PC-3 (cell line): Measurements from ENCODE around the gene VEGFB. TPM values are rescaled to one million over a fixed set of nuclear protein-coding genes. Genes with fewer than 3 reads are reported as not detected.

ENCODE experiments used
- ATAC-seq: fragments of 200-7000 bp; cut with Tn5 transposase; 2 replicates; pipeline ENCODE4 v1.9.1; 2020; ENCODE audit warnings: mild to moderate bottlenecking, moderate library complexity
- BruUV-seq: library from RNA; stranded (reverse); fragments of 400-500 nt; replicated peaks from 2 replicates; lab custom pipeline; 2021; lab: Mats Ljungman, UMichigan
- CTCF ChIA-PET: fragments of 300-600 bp; sonication (Branson Sonifier 250); formaldehyde crosslinking; loops from one replicate; lab custom pipeline; 2022; ENCODE audit warnings: antibody characterized with exemption; lab: Charles Lee
- POLR2A ChIA-PET: fragments of 300-600 bp; sonication (Branson Sonifier 250); formaldehyde crosslinking; loops from one replicate; lab custom pipeline; 2022; ENCODE audit warnings: antibody characterized with exemption; ENCODE audit not compliant: unreplicated experiment; lab: Charles Lee
- DNase-seq: peaks from one replicate; pipeline ENCODE4 v3.0.0-alpha.2; 2015
- H2AFZ ChIP-seq: fragments of 300-600 bp; sonication (generic); 2 replicates; pipeline ENCODE4 v1.6.0; 2016; ENCODE audit warnings: antibody characterized with exemption, low read length
- H3F3A ChIP-seq: fragments of 300-600 bp; sonication (generic); one replicate; pipeline ENCODE4 v1.6.0; 2017; ENCODE audit warnings: antibody characterized with exemption, low read length, control low read depth, mild to moderate bottlenecking; ENCODE audit not compliant: unreplicated experiment
- H3K27ac ChIP-seq: fragments of 300-600 bp; sonication (generic); 2 replicates; pipeline ENCODE4 v1.5.1; 2016; ENCODE audit warnings: mild to moderate bottlenecking, low read length
- H3K27me3 ChIP-seq: fragments of 300-600 bp; sonication (generic); 2 replicates; pipeline ENCODE4 v1.6.1; 2016; ENCODE audit warnings: low read length, mixed read lengths
- H3K36me3 ChIP-seq: fragments of 300-600 bp; sonication (generic); 2 replicates; pipeline ENCODE4 v1.6.1; 2016; ENCODE audit warnings: low read depth, mixed run types, low read length, mixed read lengths
- H3K4me1 ChIP-seq: fragments of 300-600 bp; sonication (generic); 2 replicates; pipeline ENCODE4 v1.5.1; 2016; ENCODE audit warnings: low read length; ENCODE audit not compliant: insufficient read depth
- H3K4me2 ChIP-seq: fragments of 300-600 bp; sonication (generic); 2 replicates; pipeline ENCODE4 v1.6.0; 2016; ENCODE audit warnings: low read length
- H3K4me3 ChIP-seq: fragments of 300-600 bp; sonication (generic); 2 replicates; pipeline ENCODE4 v1.5.1; 2016; ENCODE audit warnings: mild to moderate bottlenecking, low read length, mixed read lengths
- H3K79me2 ChIP-seq: fragments of 300-600 bp; sonication (generic); 2 replicates; pipeline ENCODE4 v1.6.1; 2017; ENCODE audit warnings: low read length, mixed read lengths
- H3K9ac ChIP-seq: fragments of 300-600 bp; sonication (generic); 2 replicates; pipeline ENCODE4 v1.6.0; 2016; ENCODE audit warnings: mild to moderate bottlenecking, low read length
- H3K9me2 ChIP-seq: fragments of 300-600 bp; sonication (generic); replicated peaks from 2 replicates; pipeline ENCODE4 v1.6.1; 2016; ENCODE audit warnings: mixed run types, low read length, mixed read lengths
- H3K9me3 ChIP-seq: fragments of 300-600 bp; sonication (generic); 2 replicates; pipeline ENCODE4 v1.6.1; 2016; ENCODE audit warnings: low read length, mixed read lengths
- H4K20me1 ChIP-seq: fragments of 300-600 bp; sonication (generic); 2 replicates; pipeline ENCODE4 v1.6.1; 2016; ENCODE audit warnings: low read length, mixed read lengths
- CTCF ChIP-seq: fragments of 300-600 bp; sonication (generic); conservative IDR thresholded peaks from 2 replicates; pipeline ENCODE4 v1.5.1; 2017; ENCODE audit warnings: antibody characterized with exemption, low read depth, mild to moderate bottlenecking, low read length
- EZH2 ChIP-seq: fragments of 300-600 bp; sonication (generic); IDR thresholded peaks from one replicate; pipeline ENCODE4 v1.6.1; 2017; ENCODE audit warnings: antibody characterized with exemption, mild to moderate bottlenecking, low read length; ENCODE audit not compliant: unreplicated experiment
- EZH2phosphoT487 ChIP-seq: fragments of 300-600 bp; sonication (generic); IDR thresholded peaks from 2 replicates; pipeline ENCODE4 v1.6.1; 2018; ENCODE audit warnings: mild to moderate bottlenecking, antibody characterized with exemption, low read length, borderline replicate concordance
- intact Hi-C: fragments of 100-400 bp; cut with micrococcal nuclease; formaldehyde crosslinking; loops from 2 replicates; pipeline ENCODE4 v1.9.0; 2023
- total RNA-seq: library from RNA; depleted of rRNA; stranded (reverse); fragments of >200 nt; gene quantifications from 2 replicates; pipeline ENCODE4 v1.2.3, GENCODE V29; 2014

The VEGFB gene
- total RNA-seq, 1 experiment from 2014 or later, result 39.4 TPM

- Histone ChIP-seq H3K79me2 (peaks cover 27% of the 10 kb centered on the region), H3K27ac (no peak within 1 kb of the TSS), H3K9ac (peak within 1 kb of the TSS; percentile 79), H2AFZ (peak within 1 kb of the TSS; percentile 93), H4K20me1 (no peaks in the 10 kb centered on the region; the same call in 1 of the 2 replicates), H3K4me1 (peaks cover 30% of the 10 kb centered on the region), H3K36me3 (peaks cover 15% of the 10 kb centered on the region), H3K9me2 (no peaks in the 10 kb centered on the region), H3K4me2 (peak within 1 kb of the TSS; percentile 98), H3F3A (no peaks in the 10 kb centered on the region), H3K4me3 (peak within 1 kb of the TSS; percentile 85), H3K9me3 (no peaks in the 10 kb centered on the region), H3K27me3 (no peaks in the 10 kb centered on the region)
- DNase-seq, result peak; percentile 74
- POLR2A ChIA-PET, result interaction anchor here (0.7 kb wide), 1 partner anchor 44 kb away, joined by 4 read pairs; no protein-coding TSS in a partner anchor
- BruUV-seq, result no TSS peak
- intact Hi-C loops, result loop anchor here (1.0 kb wide), 1 partner anchor 47 kb away; no protein-coding TSS in a partner anchor
- CTCF ChIA-PET, result interaction anchor here (1.2 to 1.3 kb wide), 2 partner anchors 53 to 104 kb away, joined by 3 to 5 read pairs; no protein-coding TSS in a partner anchor
- ATAC-seq, result peak; percentile 49
- TF ChIP-seq EZH2 (no peak), CTCF (peak; percentile 72), EZH2phosphoT487 (no peak)
These were observed 16.8 kb downstream of the VEGFB start, which contains the start of gene PLCB3 for GRCh38 chr11:64251016-64251752. PLCB3 (plus strand) TSS chr11:64251530; CDS start chr11:64251650, 120 bp downstream.

- TF ChIP-seq CTCF (no peak), EZH2 (no peak), EZH2phosphoT487 (no peak)
- ChIA-PET POLR2A (interaction anchor here (0.7 kb wide), 1 partner anchor 44 kb away, joined by 4 read pairs; no protein-coding TSS in a partner anchor), CTCF (interaction anchor here (0.6 to 1.3 kb wide), 6 partner anchors 9 to 103 kb away, joined by 3 to 11 read pairs (median 6); no protein-coding TSS in a partner anchor)
- Histone ChIP-seq H3F3A (no peaks in the 10 kb centered on the region), H4K20me1 (no peaks in the 10 kb centered on the region; the same call in 1 of the 2 replicates), H3K4me3 (peak overlapping the region; percentile 85), H3K9me3 (no peaks in the 10 kb centered on the region), H3K27me3 (no peaks in the 10 kb centered on the region), H3K36me3 (peaks cover 20% of the 10 kb centered on the region), H3K4me2 (peak overlapping the region; percentile 98), H3K9ac (peak overlapping the region; percentile 79), H3K4me1 (peaks cover 35% of the 10 kb centered on the region), H2AFZ (peak overlapping the region; percentile 68), H3K79me2 (peaks cover 25% of the 10 kb centered on the region), H3K27ac (no peak overlapping the region), H3K9me2 (no peaks in the 10 kb centered on the region)
- no TSS peak for BruUV-seq
- DNase-seq (no peak), ATAC-seq (no peak)
- intact Hi-C loops, result loop anchor here (1.0 kb wide), 1 partner anchor 47 kb away; no protein-coding TSS in a partner anchor
These were observed 17.3 kb downstream of the VEGFB start for GRCh38 chr11:64251753-64252002.
